Stomach (tissue), 9 donors: ENCODE measurements around the gene DHODH. TPM values are rescaled to one million over a fixed set of nuclear protein-coding genes. Genes with fewer than 3 reads are reported as not detected.
A peak's percentile ranks its signal among the peaks of the same experiment; 100 is the strongest.

Source experiments
- DNase-seq, 2 donors: peaks; one replicate each; pipeline versions ENCODE4 v3.0.0 to v3.0.0-alpha.2; 2013 to 2019
- H3K27ac ChIP-seq, 5 donors: fragments of 200-600 bp in 4 of 5; sonication (generic) in 4 of 5; one replicate each; pipeline ENCODE4 v1.5.1; 2013 to 2019; ENCODE audit warnings: mild to moderate bottlenecking in 1 of 5, moderate library complexity in 1 of 5
- H3K27me3 ChIP-seq, 3 donors: fragments of 200-600 bp; sonication (generic); one replicate each; pipeline ENCODE4 v1.5.1; 2017 to 2019; ENCODE audit warnings: mixed run types in 1 of 3
- H3K36me3 ChIP-seq, 4 donors: fragments of 200-600 bp; sonication (generic); 1 replicate in 3 of 4; 2 replicates in 1 of 4; pipeline ENCODE4 v1.5.1; 2016 to 2019
- H3K4me1 ChIP-seq, 4 donors: fragments of 200-600 bp; sonication (generic); one replicate each; pipeline ENCODE4 v1.5.1; 2016 to 2019
- H3K4me3 ChIP-seq, 4 donors: fragments of 200-600 bp; sonication (generic) in 3 of 4; one replicate each; pipeline ENCODE4 v1.5.1; 2016 to 2019; ENCODE audit warnings: mild to moderate bottlenecking in 1 of 4
- H3K9me3 ChIP-seq, 4 donors: fragments of 200-600 bp; sonication (generic); one replicate each; pipeline ENCODE4 v1.5.1; 2016 to 2019
- EP300 ChIP-seq: sonication (generic); formaldehyde crosslinking; IDR thresholded peaks from one replicate; pipeline ENCODE4 v1.6.1; 2017; ENCODE audit warnings: antibody characterized with exemption
- POLR2A ChIP-seq, 4 donors: fragments of 450-650 bp; IDR thresholded peaks; one replicate each; pipeline ENCODE4 v1.6.1; 2016; ENCODE audit warnings: antibody characterized with exemption in 4 of 4, control low read depth in 2 of 4, mild to moderate bottlenecking in 1 of 4, moderate library complexity in 1 of 4
- POLR2AphosphoS5 ChIP-seq, 3 donors: sonication (generic); formaldehyde crosslinking; IDR thresholded peaks; one replicate each; pipeline ENCODE4 v1.6.1; 2016; ENCODE audit warnings: antibody characterized with exemption in 3 of 3
- WGBS, 5 donors: extraction: QIAGEN DNeasy Blood & Tissue Kit in 3 of 5; methylation state at CpG; one replicate each; pipeline versions ENCODE4 v1.1.5 to v1.1.7; 2013 to 2018; 5-methylcytosine and 5-hydroxymethylcytosine counted together
- intact Hi-C: fragments of 100-400 bp; cut with DNase I; formaldehyde crosslinking; loops from one replicate; pipeline ENCODE4 v1.15.1; 2023; ENCODE audit warnings: low total_unique reads
- polyA plus RNA-seq, 3 donors: library from polyadenylated mRNA; stranded (reverse); fragments of 200-250 nt; gene quantifications; one replicate each; pipeline ENCODE4 v1.2.3, GENCODE V29; 2013
- total RNA-seq, 5 donors: library from RNA; depleted of rRNA; stranded (reverse); fragments of >200 nt; gene quantifications; one replicate each; pipeline versions ENCODE4 v1.1.0 to v1.2.3, GENCODE V29; 2014 to 2016
- TF ChIP-seq, protein P1 (sequence below), 7 experiments: fragments of 450-650 bp in 4 of 7; fragments of 200-600 bp in 3 of 7; sonication (generic) in 3 of 7; IDR thresholded peaks; one replicate each; pipeline ENCODE4 v1.5.1; 2016 to 2019; ENCODE audit warnings: antibody characterized with exemption in 7 of 7, control low read depth in 2 of 7, mild to moderate bottlenecking in 1 of 7
- donor health status: healthy with polysubstance abuse.
- donor health status: Bipolar disorder and iron deficiency.
- donor health status: healthy.

DHODH gene
- total and polyA plus RNA-seq, 8 donors: 1.2 to 6.0 (median 3.7) TPM; not detected in 1

DNA sequence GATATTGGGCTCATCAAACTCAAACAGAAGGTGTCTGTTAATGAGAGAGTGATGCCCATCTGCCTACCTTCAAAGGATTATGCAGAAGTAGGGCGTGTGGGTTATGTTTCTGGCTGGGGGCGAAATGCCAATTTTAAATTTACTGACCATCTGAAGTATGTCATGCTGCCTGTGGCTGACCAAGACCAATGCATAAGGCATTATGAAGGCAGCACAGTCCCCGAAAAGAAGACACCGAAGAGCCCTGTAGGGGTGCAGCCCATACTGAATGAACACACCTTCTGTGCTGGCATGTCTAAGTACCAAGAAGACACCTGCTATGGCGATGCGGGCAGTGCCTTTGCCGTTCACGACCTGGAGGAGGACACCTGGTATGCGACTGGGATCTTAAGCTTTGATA lies 51.9 kb downstream of the DHODH start:
- no peak overlapping the region for H3K4me3 ChIP-seq
- WGBS, 5 donors: 91 to 95% (median 93%) methylated on average over 9 of the region's 9 CpGs
- peaks cover 0 to 18% (median 5%) of the 10 kb centered on the region in 4 donors for H3K36me3 ChIP-seq
- no peak overlapping the region for H3K27ac ChIP-seq
- intact Hi-C loops: loop anchor here (5.0 kb wide), 1 partner anchor 37 kb away; no protein-coding TSS in a partner anchor
- TF ChIP-seq EP300 (no peak), POLR2AphosphoS5 (IDR thresholded peaks at IDR 0.05) (no peak), POLR2A (IDR thresholded peaks at IDR 0.05) (no peak)
- TF ChIP-seq, protein P1, sequence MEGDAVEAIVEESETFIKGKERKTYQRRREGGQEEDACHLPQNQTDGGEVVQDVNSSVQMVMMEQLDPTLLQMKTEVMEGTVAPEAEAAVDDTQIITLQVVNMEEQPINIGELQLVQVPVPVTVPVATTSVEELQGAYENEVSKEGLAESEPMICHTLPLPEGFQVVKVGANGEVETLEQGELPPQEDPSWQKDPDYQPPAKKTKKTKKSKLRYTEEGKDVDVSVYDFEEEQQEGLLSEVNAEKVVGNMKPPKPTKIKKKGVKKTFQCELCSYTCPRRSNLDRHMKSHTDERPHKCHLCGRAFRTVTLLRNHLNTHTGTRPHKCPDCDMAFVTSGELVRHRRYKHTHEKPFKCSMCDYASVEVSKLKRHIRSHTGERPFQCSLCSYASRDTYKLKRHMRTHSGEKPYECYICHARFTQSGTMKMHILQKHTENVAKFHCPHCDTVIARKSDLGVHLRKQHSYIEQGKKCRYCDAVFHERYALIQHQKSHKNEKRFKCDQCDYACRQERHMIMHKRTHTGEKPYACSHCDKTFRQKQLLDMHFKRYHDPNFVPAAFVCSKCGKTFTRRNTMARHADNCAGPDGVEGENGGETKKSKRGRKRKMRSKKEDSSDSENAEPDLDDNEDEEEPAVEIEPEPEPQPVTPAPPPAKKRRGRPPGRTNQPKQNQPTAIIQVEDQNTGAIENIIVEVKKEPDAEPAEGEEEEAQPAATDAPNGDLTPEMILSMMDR (IDR thresholded peaks at IDR 0.05): no peak
- H3K27me3 ChIP-seq: no peaks in the 10 kb centered on the region
- H3K9me3 ChIP-seq: no peaks in the 10 kb centered on the region
- no peak for DNase-seq
- no peaks in the 10 kb centered on the region for H3K4me1 ChIP-seq

DNA sequence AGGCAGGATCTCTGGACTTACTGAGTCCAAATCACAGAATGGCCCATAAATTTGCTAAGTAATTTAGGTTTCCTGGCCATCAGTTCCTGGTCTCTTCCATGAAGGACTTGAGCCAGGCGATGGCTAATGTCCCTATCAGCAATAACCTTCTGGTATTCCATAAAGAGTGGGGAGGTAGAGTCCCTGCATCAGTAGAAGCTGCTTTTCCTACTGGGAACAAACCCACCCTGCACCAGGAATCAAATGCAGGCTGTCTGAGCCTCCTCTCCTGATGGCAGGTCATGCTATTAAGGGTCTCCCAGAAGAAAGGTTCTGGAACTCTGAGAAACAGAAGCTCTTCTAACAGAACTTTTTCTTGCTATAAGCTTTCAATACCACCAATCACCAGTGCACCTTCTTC lies 53.0 kb downstream of the DHODH start:
- DNase-seq: no peak
- intact Hi-C loops: loop anchor here (5.0 kb wide), 1 partner anchor 36 kb away; no protein-coding TSS in a partner anchor
- Histone ChIP-seq H3K4me3 (no peak overlapping the region), H3K9me3 (no peaks in the 10 kb centered on the region), H3K27me3 (no peaks in the 10 kb centered on the region), H3K4me1 (no peaks in the 10 kb centered on the region), H3K36me3 (peaks cover 0 to 18% (median 5%) of the 10 kb centered on the region in 4 donors), H3K27ac (no peak overlapping the region)
- WGBS, 5 donors: 93 to 100% (median 98%) methylated on average over 1 of the region's 1 CpG
- TF ChIP-seq POLR2A (IDR thresholded peaks at IDR 0.05) (no peak), POLR2AphosphoS5 (IDR thresholded peaks at IDR 0.05) (no peak), EP300 (no peak)
- TF ChIP-seq, protein P1 (IDR thresholded peaks at IDR 0.05): no peak

DNA sequence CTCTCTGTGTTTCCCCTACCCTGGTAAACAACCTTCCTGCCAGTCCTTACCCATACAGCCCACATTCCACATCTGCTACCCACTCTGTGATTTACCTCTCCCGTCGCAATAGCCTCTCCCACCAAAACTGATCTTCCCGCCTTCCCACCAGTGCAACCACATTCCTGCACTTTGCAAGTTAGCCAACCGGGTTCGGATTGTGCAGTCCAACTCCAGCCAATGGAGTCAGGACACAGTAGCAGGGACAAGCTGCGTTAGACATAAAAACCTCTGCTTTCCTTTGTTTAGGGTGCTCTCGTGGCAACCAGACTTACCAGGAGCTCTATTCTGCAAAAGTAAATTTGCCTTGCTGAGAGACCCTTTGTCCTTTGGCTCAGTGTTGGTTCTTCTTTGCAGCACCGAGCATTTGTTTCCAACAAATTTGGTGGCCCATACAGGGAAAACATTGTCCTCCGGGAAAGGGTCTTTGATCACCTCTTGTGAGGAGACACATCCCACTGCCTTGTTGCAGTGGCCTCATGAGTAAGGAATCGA lies 55.9 kb downstream of the DHODH start:
- Histone ChIP-seq H3K4me1 (peaks cover 0 to 11% (median 0%) of the 10 kb centered on the region in 4 donors), H3K27ac (no peak overlapping the region), H3K36me3 (peaks cover 0 to 18% (median 5%) of the 10 kb centered on the region in 4 donors), H3K27me3 (no peaks in the 10 kb centered on the region), H3K9me3 (no peaks in the 10 kb centered on the region), H3K4me3 (no peak overlapping the region)
- TF ChIP-seq POLR2A (IDR thresholded peaks at IDR 0.05) (no peak), POLR2AphosphoS5 (IDR thresholded peaks at IDR 0.05) (no peak), EP300 (no peak)
- TF ChIP-seq, protein P1 (IDR thresholded peaks at IDR 0.05): no peak
- DNase-seq: no peak
- 88 to 91% (median 88%) methylated on average over 10 of the region's 10 CpGs for WGBS, 5 donors
- intact Hi-C loops: loop anchor here (5.0 kb wide), 1 partner anchor 33 kb away; no protein-coding TSS in a partner anchor

GRCh38 chr16:72066747-72067146 lies 58.2 kb downstream of the DHODH start:
- Histone ChIP-seq H3K27ac (no peak overlapping the region), H3K36me3 (peaks cover 0 to 15% (median 3%) of the 10 kb centered on the region in 4 donors), H3K27me3 (no peaks in the 10 kb centered on the region), H3K9me3 (no peaks in the 10 kb centered on the region), H3K4me3 (no peak overlapping the region), H3K4me1 (peaks cover 0 to 14% (median under 1%) of the 10 kb centered on the region in 4 donors)
- DNase-seq: peak in 1 of 2 donors; percentile 75
- WGBS, 5 donors: 2 to 12% (median 5%) methylated on average over 1 of the region's 1 CpG
- TF ChIP-seq, protein P1 (IDR thresholded peaks at IDR 0.05): peak in 5 of 7 experiments; percentile 32 to 50 (median 36)
- TF ChIP-seq POLR2A (IDR thresholded peaks at IDR 0.05) (no peak), EP300 (no peak), POLR2AphosphoS5 (IDR thresholded peaks at IDR 0.05) (no peak)
- intact Hi-C loops: no loop called here
